NCI-H2227 treated with DMSO at 0.1 percent for 48 hours (cell line): ENCODE results near the gene ASB15.
"Not testable (repeated sequence)": the region's sequence is repeated elsewhere in the genome, so short reads cannot be mapped to it uniquely, and the experiment has no call there.

Source experiments
- DNase-seq: peaks from one replicate; lab custom pipeline; 2025; lab: John Stamatoyannopoulos, UW

Gene ASB15

DNA sequence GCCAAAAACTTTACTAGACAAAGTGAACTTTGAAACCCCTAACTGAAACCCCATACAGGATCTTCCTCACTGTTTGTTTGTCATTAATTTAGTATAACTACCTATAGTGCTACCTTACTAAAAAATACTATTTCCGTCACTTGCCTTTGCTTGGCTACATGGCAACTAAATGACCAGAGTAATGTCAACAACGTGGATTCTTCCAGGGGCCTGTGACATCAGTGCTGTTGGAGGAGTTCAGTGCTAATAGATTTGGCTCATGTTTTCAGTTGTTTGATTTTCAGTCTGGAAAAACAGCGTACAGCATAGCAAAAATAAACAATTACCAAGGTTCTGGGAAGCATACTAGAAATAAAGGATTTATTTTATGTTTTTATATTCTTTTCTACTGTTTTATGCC lies 3.0 kb upstream of the ASB15 start:
- DNase-seq: no peak

- no peak for DNase-seq
These were observed 1.9 kb upstream of the ASB15 start for GRCh38 chr7:123599766-123600165.

DNA sequence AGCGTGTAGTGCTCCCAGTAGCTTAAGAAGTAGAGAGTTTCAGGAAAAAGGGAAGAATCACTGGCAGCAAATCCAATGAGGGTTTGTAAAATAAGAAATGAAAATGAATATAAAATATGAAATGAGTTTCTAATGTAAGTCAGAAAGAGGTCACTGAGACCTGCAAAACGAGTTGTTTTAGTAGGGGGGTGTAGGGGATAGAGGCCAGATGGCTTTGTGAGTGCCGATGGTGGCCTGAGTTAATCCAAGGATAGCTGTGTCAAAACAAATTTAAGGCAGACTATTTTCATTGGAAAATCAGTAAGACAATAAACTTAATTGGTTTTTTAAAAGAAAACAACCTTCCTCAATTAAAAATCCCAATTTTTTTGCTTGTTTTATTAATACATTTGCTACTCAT lies 745 bp upstream of the ASB15 start:
- no peak for DNase-seq

GRCh38 chr7:123602648-123603047 lies 1.0 kb downstream of the ASB15 start:
- DNase-seq: no peak

GRCh38 chr7:123604739-123605138 lies 3.1 kb downstream of the ASB15 start:
- no peak for DNase-seq

DNA sequence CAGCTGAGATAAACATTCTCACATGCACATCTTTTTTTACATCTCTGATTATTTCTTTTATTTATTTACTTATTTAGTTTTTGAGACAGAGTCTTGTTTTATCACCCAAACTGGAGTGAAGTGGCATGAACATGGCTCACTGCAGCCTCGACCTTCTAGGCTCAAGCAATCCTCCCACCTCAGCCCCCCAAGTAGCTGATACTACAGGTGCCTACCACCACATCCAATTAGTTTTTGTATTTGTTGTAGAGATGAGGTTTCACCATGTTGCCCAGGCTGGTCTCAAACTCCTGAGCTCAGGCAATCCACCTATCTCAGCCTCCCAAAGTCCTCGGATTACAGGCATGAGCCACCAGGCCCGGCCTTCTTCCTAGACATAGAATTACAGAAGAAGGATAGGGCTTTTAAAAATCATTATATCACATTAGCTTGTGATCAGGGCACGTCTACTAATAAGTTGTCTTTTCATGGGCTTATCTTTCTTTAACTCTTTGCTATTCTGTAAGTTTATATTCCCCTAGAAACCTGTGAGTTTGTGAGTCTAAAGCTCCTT lies 5.9 kb downstream of the ASB15 start:
- DNase-seq: no peak

GRCh38 chr7:123608991-123609882 lies 7.6 kb downstream of the ASB15 start:
- DNase-seq: no peak

- DNase-seq: no peak
These were observed 8.2 kb downstream of the ASB15 start for GRCh38 chr7:123609883-123610239.

DNA sequence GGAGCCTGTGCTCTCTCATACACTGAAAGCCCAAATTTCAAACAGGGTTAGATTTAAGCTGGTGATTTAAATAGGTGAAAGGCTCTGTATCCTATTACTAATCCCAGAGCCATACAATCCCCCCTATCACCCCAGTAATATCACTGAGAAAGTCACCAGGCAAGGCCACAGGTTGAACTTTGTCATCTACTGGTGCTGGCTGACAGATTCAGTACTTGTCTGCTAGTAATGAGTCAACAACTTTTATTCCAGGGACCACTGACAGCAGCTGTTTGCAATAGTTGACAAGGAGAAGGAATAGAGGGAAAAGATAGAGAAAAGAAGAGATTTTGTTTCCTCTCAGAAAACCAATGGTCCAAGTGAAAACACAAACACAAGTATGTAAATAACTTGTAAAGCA lies 10.4 kb downstream of the ASB15 start:
- DNase-seq: no peak

GRCh38 chr7:123615344-123615743 lies 13.7 kb downstream of the ASB15 start:
- DNase-seq: no peak

GRCh38 chr7:123616223-123616622 lies 14.6 kb downstream of the ASB15 start:
- DNase-seq: no peak

- DNase-seq: no peak
These were observed 20.1 kb downstream of the ASB15 start for GRCh38 chr7:123621707-123622106.

DNA sequence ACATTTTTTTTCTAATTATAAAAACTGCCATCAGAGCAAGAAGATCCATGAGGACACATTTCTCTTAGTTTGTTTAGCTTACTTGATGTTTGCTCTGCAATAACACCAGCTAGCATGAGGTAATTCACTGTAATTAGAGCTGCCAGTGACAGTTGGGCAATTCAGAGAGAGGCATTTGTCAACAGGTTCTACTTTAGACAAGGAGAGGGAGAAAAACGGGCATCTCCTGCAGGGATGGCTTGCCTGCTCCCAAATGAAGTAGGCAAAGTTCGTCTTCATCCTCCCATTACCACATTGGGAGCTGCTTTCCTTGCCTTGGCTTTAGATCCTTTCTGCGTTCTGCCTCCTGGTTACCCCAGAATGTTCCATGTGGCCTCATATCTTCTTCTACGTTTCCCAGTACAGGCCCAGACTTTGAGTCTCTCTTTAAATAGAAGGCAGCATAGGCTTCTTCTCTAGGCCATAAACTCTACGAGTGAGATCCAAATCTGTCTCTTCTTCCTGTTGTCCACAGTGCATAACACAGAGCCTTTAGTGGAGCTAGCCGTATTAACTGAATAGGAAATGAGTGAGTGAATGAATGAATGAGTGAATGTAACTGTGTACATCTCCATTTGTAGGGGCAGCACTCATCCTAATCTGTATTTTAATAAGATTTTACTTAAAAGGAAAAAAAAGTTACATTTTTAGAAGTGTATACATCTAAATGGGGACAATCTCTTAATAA lies 21.2 kb downstream of the ASB15 start:
- peak; percentile 3 for DNase-seq

DNA sequence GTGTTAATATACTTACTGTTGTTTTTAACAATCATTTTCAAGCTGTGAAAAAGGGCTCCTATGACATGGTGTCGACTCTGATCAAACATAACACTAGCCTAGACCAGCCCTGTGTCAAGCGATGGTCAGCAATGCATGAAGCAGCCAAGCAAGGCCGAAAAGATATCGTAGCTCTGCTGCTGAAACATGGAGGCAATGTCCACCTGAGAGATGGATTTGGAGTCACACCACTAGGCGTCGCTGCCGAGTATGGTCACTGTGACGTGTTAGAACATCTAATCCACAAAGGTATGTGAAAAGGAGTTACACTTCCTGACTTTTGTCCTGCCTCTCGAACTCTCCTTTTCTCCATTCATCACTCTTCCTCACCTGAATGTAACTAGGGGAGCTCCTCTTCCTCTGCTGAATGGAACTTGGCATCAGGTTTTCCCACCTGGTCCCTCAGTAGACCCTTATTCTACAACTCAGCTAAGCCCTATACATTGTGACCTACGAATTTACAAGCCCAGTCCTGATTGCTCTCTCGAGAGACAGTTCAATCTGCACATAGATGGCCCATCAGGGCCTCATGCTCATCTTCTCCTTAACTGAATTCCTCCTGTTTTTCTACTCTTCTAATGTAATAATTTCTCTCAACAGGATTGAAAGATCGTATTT lies 23.0 kb downstream of the ASB15 start:
- peak; percentile 65 for DNase-seq

DNA sequence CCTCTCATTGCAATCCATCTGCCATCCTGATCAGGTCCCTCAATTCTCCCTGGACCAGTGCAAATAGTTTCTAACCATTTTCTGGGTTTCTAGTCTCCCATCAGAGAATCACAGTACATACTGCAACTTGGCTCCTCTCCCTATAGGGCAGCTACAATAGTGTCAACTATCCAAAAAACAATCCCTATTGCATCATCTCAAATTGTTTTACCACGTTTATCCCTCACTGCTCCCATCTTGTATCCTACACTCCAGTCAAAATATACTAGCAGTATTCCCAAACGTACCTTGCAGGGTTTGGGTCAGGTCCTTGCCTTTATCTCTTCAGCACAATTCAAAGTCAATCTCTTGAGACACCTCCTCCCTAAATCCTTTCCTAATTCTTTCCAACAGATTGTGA lies 23.6 kb downstream of the ASB15 start:
- no peak for DNase-seq

GRCh38 chr7:123627851-123628250 lies 26.2 kb downstream of the ASB15 start:
- DNase-seq: no peak

- no peak for DNase-seq
These were observed 27.2 kb downstream of the ASB15 start for GRCh38 chr7:123628829-123629228.

GRCh38 chr7:123629281-123629680 lies 27.7 kb downstream of the ASB15 start:
- no peak for DNase-seq

DNA sequence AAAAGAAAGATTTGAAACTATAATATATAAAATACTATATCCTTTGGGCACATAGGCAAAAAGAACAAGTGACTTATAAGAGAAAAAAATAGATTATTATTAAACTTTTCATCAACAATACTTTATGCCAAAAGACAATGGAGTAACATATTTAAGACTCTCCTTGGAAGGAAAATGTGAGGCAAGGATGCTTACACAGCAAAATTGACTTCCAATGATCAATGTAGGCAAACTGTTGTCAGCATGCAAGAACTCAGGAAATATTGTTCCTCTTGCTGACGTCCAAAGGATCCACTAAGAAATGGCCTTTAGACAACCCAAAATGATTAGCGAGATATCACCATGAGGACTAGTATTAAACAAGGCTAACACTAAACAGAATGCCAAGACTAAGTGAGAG lies 31.2 kb downstream of the ASB15 start:
- no peak for DNase-seq

- DNase-seq: no peak
These were observed 31.9 kb downstream of the ASB15 start for GRCh38 chr7:123633553-123633952.

GRCh38 chr7:123634011-123634573 lies 32.5 kb downstream of the ASB15 start:
- not testable (repeated sequence) for DNase-seq
